HG03139 (cell line): Measurements from ENCODE around the gene TBRG4.

Experiments
- ATAC-seq: cut with Tn5 transposase; IDR thresholded peaks from one replicate; pipeline ENCODE4 v1.9.1; 2021; ENCODE audit not compliant: unreplicated experiment

The TBRG4 gene

DNA sequence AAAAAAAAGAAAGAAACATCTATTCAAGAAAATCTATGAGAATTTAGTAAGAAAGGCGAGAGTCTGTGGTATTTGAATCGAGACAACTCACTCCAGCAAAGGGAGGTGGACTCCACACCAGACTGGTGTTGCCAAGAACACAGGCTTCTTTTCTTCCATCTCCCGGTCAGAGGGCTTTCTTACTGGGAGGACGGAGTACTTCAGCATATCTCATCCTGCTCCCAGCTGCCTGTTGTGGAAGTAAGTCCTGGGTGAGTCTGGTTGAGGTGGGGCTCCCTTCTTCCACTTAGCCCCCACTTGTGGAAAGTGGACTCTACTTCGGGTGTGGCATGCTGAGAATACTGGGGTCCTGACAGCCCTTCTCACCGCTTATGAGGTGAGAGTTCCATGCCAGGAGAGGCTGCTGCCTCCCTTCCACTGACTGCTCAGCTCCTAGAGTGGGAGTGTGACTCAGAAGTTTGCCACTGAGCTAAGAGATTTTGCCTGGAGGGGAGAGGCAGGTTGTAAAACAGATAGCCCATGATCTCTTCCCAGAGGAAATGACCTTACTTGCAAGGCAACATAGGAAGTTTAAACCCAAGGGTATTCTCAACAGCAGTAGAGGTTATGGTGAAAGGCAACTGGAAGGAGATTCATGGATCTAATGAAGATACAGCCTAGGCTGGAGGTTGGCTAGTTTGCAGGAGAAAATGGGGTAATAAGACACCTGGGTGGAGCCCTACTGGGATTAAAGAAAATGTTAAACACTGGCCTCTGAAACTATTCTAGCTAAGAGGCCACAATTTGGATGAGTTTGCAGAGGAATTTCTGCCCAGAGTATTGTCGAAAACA, 19.2 kb downstream of the TBRG4 start:
- no peak for ATAC-seq

DNA sequence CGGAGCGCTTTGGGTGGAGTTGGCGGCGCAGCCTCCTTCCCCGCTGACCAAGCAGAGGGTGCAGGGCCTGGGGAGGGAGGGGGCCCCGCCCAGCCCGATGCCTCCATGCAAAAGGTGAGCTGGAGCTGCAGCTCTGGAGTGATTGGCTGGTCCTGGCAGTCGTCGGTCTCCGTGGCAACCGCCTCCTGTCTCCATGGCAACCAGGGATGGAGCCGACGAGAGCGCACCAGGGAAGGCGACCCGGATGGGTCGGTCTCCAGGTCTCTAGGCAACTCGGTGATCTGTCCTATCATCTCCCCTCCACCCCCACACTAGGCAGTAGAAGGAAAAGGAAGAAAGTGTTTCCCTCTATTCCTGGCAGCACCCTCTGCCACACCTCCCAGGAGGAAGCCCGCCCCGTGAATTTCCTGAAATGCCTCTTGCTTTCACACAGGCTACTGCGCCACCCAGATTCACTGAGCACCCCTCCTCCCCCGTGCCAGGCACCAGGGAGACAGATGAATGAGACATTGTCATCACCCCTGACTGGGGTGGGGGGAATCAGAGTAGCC, 22.1 kb downstream of the TBRG4 start:
- ATAC-seq: no peak

DNA sequence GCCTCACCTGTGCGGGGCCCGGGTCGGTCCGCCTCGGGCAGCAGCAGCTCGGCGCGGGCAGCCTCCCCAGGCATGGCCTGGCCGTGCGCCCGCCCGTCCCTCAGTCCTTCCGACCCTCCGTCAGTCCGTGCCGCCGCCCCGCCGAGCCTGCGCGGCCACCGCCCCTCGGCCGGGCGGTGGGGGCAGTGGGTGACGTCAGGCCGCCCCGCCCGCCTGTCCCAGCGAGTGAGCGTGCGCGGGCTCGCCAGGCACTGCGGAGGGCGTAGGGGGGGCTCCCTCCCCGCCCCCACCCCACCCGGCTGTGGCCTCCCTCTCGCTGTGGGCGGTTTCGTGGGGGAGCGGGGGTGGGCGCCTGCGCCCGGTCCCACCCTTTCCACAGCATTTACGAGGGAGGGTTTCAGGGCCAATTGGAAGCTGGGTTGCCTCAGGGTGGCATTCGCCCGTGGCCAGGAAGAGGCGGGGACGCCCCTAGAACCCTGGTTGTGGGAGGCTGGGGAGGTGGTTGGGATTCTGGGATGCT, 22.6 kb downstream of the TBRG4 start, which contains the start of gene NACAD:
Gene NACAD, minus strand, starts transcription at position 149 of the 520 bp plus-strand sequence. Its CDS starts 75 bp downstream, at position 74.
- ATAC-seq: no peak

GRCh38 chr7:45088146-45088701, 23.3 kb downstream of the TBRG4 start:
- ATAC-seq: no peak

DNA sequence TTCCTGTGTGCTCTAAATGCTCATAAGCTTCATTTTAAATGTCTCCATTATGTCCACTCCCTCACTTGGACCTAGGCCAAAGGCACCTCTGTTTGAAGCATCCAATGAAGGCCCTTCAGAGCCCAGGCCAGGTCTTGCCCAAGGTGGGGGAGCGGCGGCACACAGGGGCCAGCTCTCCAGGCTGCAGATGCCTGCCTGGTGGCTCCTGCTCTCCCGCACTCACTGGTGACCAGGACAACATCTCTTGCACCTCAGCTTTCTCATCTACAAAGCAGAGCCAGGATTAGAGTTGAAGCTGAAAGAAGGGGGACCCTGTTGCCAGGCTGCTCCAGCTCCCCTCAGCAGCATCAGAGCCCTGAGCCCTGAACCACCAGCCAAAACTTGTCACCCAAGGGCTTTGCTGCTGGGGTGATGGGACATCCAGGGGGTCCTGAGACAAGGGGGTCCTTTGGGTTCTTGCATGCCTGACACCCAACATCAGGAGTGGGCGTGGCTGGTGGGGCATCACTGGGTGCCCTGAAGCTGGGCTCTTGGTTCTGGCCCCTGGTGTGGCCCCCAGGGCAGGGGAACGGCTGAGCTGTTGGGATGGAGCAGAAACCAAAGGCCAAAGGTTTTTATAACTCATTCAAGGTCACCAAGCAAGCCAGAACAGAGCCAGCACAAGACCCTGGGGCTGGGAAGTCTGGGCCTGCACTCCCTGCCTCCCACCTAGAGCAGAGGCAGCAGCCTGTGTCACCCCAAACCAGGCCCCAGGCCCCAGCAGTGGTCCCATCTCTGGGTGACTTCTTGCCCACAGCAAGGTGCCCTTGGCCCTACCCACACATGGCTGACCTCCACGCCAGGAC, 24.0 kb downstream of the TBRG4 start:
- ATAC-seq: no peak

DNA sequence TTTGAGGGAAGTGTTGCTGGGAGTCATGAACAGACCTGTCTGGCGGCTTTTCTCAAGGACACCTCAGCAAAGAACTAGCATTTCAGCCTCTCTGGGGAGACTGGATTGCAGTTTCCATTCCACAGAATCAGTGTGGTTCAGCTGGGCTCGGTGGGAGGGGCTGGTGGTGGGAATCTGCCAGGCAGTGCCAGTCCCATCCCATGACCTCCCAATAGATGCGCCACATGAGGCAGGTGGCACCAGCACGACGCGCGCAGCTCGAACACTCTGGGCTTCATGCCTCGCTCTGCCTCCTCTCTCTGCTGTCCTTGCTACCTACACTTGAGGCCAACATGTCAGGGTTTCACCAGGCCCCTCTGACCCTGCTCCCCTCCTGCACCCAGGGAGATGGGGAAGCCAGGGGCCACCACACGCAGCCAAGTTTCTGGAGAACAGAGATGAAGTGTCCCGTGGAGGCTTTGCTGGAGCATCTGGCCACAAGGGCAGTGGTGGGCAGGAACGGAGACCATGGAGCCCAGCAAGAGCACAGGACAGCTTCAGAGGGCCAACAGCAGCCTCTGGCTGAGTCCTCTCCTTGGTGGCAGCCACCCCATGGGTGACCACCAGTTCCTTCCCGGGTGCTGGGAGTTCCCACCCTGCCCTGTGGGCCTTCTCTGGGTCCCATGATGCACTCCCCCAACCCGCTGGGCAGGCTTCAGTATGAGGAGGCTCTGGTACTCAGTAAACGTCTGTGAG, 25.0 kb downstream of the TBRG4 start:
- no peak for ATAC-seq

GRCh38 chr7:45085619-45086200, 25.8 kb downstream of the TBRG4 start:
- no peak for ATAC-seq

DNA sequence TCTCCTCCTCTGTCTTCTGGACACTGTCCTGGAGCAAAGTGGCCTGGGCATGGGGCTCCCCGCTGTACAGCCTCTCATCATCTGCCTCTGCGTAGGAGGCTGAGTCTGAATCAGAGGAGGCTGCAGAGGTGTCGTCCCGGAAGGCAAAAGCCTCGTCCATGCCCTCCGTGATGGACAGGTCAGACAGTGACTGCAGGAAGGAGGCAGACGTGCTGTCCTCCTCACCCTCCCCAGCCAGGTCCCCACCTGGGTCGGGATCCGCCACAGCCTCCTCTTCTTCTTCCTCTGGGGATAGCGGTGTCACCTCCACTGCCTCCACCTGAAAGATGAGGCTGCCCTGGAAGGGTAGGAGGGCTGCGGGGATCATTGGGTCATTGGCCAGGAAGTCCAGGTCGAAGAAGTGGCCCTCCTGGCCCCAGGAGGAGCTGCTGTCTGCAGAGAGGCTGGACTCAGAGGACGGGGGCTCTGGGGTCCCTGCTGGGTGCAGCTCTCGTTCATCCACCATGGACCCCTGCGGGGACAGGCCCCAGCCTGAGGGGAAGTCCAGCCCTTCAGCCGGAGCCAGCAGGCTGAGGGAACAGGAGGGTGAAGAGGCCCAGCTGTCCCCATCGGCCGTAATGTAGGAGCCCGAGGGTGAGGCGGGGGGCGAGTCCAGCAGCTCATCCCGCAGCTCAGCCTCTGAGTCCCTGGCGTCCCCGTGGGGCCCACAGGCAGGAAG, 26.4 kb downstream of the TBRG4 start:
- no peak for ATAC-seq

DNA sequence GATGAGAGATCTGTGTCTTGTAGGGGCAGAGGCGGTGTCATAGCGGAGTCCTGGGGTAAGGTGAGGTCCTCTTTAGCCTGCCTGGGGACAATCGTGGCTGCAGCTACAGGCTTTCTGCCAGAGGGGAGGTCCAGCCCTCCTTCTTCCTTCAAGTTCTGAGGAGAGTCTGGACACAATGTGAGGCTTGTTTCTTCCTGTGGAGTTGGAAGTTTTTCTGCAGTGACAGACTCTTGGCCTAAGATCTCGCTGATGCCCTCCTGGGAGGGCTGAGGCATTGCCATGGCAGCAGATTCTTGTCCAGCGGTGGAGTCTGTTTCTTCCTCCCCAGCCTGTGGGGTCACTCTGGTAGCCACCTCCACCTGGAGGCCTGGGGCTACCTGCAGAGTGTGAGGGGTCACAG, 27.2 kb downstream of the TBRG4 start:
- ATAC-seq: no peak

DNA sequence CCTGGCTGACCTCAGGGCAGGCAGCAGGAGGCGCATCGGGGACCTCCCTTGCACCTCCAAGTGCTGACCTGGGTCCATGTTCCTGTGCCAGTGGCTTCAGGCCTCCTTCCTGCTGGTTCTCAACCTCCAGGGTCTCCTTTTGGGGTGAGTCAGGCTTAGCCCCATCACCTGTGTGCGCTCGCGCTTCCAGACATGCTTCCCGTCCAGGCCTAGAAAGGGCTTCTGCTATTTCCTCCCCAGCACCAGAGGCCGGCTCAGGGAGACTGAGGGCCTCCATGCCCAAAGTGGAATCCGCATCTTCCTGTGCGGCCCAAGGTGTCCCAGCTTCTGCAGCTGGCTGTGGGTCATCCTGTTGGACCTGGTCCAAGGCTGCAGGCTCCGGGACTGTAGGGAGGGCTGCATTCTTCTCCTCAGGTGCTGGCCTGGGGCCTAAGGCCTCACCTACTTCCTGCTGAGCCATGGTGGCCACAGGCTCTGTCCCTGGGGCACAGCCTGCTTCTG, 28.6 kb downstream of the TBRG4 start:
- no peak for ATAC-seq

GRCh38 chr7:45082031-45082830, 29.3 kb downstream of the TBRG4 start:
- ATAC-seq: no peak

- no peak for ATAC-seq
Observed at GRCh38 chr7:45081670-45081974, 29.9 kb downstream of the TBRG4 start.

DNA sequence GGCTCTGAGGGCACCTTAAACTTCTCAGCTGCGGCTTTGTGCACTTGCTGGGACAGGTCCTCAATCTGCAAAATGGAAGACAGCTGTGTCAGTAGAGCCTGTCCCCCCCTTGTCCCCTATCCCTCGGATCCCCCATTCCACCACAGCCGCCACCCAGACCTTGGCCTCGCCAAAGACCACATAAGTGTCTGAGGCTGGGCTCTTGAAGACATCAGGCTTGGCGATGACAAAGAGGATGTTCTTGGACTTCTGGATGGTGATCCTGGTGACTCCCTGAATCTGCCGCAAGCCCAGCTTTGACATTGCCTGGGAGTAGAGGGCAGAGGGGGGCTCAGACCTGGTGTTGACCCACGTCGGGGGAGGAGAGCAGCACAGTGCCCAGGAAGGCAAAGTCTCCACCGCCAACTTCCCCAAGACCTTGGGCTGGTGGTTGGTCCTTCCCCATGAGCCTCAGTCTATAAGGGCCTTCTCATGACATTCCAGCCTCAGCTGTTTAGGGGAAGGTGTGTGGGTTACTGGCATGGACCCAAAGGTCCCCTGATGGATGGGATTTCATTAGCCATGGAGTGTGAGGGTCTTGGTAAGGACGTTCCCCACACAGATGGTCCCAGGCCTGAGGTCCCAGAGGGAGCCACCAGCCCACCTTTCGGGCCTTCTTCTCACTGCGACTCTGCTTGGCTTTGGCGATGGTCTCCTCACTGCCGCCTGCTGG, 30.4 kb downstream of the TBRG4 start:
- no peak for ATAC-seq

DNA sequence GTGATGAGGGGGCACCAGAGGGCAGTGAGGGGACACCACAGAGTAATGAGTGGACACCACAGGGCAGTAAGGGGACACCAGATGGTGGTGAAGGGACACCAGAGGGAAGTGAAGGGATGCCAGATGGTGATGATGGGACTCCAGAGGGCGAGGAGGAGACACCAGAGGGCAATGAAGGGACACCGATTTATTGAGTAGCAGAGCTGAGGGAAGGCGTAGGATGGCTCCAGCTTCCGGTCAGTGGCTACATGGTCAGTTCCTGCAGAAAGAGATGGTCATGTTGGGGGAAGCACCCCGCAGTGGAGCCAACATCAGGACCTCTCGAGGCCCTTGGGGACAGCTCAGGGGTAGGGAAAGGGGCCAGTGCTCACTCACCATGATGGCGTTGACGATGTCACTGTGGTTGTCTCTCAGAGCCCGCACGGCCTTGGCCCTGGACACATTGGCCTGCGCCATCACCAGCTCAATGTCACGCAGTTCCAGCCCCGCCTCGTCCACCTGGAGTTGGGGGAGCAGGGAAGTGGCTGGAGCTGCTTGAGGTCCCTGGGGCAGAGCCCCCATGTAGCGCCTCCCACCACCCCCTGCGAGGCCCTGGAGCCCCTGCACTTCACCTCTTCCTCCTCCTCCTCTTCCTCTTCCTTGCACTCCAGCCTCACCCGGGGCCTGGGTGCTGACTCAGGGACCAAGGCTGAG, 31.1 kb downstream of the TBRG4 start:
- no peak for ATAC-seq

DNA sequence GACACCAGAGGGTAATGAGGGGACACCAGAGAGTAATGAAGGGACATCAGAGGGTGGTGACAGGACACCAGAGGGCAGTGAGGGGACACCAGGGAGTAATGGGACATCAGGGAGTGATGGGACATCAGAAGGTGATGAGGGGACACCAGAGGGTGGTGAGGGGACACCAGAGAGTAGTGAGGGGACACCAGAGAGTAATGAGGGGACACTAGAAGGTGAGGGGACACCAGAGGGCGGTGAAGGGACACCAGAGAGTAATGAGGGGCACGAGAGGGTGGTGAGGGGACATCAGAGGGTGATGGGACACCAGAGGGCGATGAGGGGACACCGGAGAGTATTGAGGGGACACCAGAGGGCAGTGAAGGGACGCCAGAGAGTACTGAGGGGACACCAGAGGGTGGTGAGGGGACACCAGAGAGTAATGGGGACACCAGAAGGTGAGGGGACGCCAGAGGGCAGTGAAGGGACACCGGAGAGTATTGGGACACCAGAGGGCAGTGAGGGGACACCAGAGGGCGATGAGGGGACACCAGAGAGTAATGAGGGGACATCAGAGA, 33.3 kb downstream of the TBRG4 start:
- ATAC-seq: no peak

- ATAC-seq: no peak
Observed at GRCh38 chr7:45077579-45077978, 33.9 kb downstream of the TBRG4 start.

DNA sequence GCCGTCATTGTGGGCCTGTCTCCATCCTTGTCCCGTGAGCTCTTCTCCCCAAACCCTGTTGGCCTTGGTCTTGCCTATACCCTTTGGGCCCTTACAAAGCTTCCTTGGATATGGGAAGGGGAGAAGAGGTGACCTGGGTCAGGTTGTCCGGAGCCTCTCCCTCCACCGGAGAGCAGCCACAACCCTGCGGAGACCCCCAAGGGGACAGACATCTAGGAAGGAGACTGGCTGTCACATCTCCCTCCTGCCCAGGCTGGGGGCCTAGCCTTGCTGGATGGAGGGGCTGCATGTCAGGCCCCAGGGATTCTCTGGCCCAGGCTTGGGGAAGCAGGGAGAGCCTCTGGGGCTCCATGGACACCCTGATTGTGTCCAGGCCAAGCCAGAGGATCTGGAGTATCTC, 34.6 kb downstream of the TBRG4 start:
- no peak for ATAC-seq
